ENCODE results near the gene WBP1. TPM values are rescaled to one million over a fixed set of nuclear protein-coding genes. Genes with fewer than 3 reads are reported as not detected.

WBP1 gene
- total RNA-seq, 1 experiment from 2014 or later: 67.6 TPM

GRCh38 chr2:74427551-74427950 lies 30.7 kb upstream of the WBP1 start:
- in situ Hi-C loops (cut with HindIII; ENCODE audit: low pct_unique_long_range_greater_than_20kb, low sequenced_read_pairs): no loop called here

GRCh38 chr2:74428675-74429074 lies 29.6 kb upstream of the WBP1 start:
- H3K27ac ChIP-seq (ENCODE audit: low read length): no peak overlapping the region
- in situ Hi-C loops (cut with HindIII; ENCODE audit: low pct_unique_long_range_greater_than_20kb, low sequenced_read_pairs) (no loop called here), intact Hi-C loops (cut with micrococcal nuclease; ENCODE audit: unreplicated experiment) (no loop called here)
- peaks cover 7% of the 10 kb centered on the region for H3K36me3 ChIP-seq (ENCODE audit: control insufficient read depth, insufficient read depth, low read length)
- no peak for ATAC-seq
- TF ChIP-seq SIN3A (IDR thresholded peaks at IDR 0.05; ENCODE audit: borderline replicate concordance, insufficient read depth, low read depth, low read length): no peak
- no peak for TF ChIP-seq TCF7L2 (IDR thresholded peaks at IDR 0.05; ENCODE audit: low read depth, low read length)
- TF ChIP-seq REST (IDR thresholded peaks at IDR 0.05; ENCODE audit: insufficient read depth in 1 of 2, low read depth in 2 of 2, low read length in 1 of 2): no peak
- no peak for TF ChIP-seq POLR2AphosphoS5 (IDR thresholded peaks at IDR 0.05; ENCODE audit: low read depth, low read length)
- TF ChIP-seq CTCF (IDR thresholded peaks at IDR 0.05): no peak
- ChIA-PET POLR2A (interaction anchor here (0.7 kb wide), 1 partner anchor 152 kb away, joined by 4 read pairs; no protein-coding TSS in a partner anchor), CTCF (no interaction called here)
- no peak overlapping the region for H3K4me3 ChIP-seq (ENCODE audit: low read depth in 2 of 2, low read length in 2 of 2)
- H3K9me3 ChIP-seq (ENCODE audit: control insufficient read depth, insufficient read depth, low read depth, low read length): no peaks in the 10 kb centered on the region
- no TSS peak for BruUV-seq (replicated peaks)
- no peaks in the 10 kb centered on the region for H3K27me3 ChIP-seq (ENCODE audit: control insufficient read depth, insufficient read depth, low read length)
- peaks cover 3% of the 10 kb centered on the region; the same call in 1 of the 2 replicates for H3K4me1 ChIP-seq (ENCODE audit: control insufficient read depth, insufficient read depth, low read length)
- no peak for DNase-seq (ENCODE audit: low read depth, low spot score)

More at GRCh38 chr2:74427551-74427950, 30.7 kb upstream of the WBP1 start:
- H3K27me3 ChIP-seq (ENCODE audit: control insufficient read depth, insufficient read depth, low read length): no peaks in the 10 kb centered on the region
- DNase-seq (ENCODE audit: low read depth, low spot score) (no peak), ATAC-seq (no peak)
- BruUV-seq (replicated peaks): no TSS peak
- no peaks in the 10 kb centered on the region for H3K9me3 ChIP-seq (ENCODE audit: control insufficient read depth, insufficient read depth, low read depth, low read length)
- CTCF ChIA-PET: no interaction called here
- no peak overlapping the region for H3K27ac ChIP-seq (ENCODE audit: low read length)
- peaks cover 7% of the 10 kb centered on the region for H3K36me3 ChIP-seq (ENCODE audit: control insufficient read depth, insufficient read depth, low read length)
- no peak overlapping the region for H3K4me3 ChIP-seq (ENCODE audit: low read depth in 2 of 2, low read length in 2 of 2)
- POLR2A ChIA-PET: no interaction called here
- intact Hi-C loops (cut with micrococcal nuclease; ENCODE audit: unreplicated experiment): no loop called here
- H3K4me1 ChIP-seq (ENCODE audit: control insufficient read depth, insufficient read depth, low read length): peaks cover 3% of the 10 kb centered on the region; the same call in 1 of the 2 replicates
- no peak for TF ChIP-seq REST (IDR thresholded peaks at IDR 0.05; ENCODE audit: insufficient read depth in 1 of 2, low read depth in 2 of 2, low read length in 1 of 2)
- TF ChIP-seq SIN3A (IDR thresholded peaks at IDR 0.05; ENCODE audit: borderline replicate concordance, insufficient read depth, low read depth, low read length): no peak
- no peak for TF ChIP-seq TCF7L2 (IDR thresholded peaks at IDR 0.05; ENCODE audit: low read depth, low read length)
